Measurements from ENCODE around the gene WDR46. TPM values are rescaled to one million over a fixed set of nuclear protein-coding genes. Genes with fewer than 3 reads are reported as not detected.

Gene WDR46
- total RNA-seq, 2 donors from 2014 or later = 25.7 to 51.7 TPM

- H3K27me3 ChIP-seq = no peaks in the 10 kb centered on the region
- no peaks in the 10 kb centered on the region for H3K9me3 ChIP-seq
- no peak overlapping the region for H3K27ac ChIP-seq
- intact Hi-C loops (cut with DNase I) = no loop called here
- H3K36me3 ChIP-seq = no peaks in the 10 kb centered on the region
- no peak overlapping the region for H3K4me3 ChIP-seq
- no peak overlapping the region for H3K9ac ChIP-seq (ENCODE audit: low read depth in 2 of 2, low read length in 2 of 2)
- no peak for TF ChIP-seq CTCF (IDR thresholded peaks at IDR 0.05)
- no peaks in the 10 kb centered on the region for H3K4me1 ChIP-seq
- no peak for DNase-seq
These were observed 47.1 kb downstream of the WDR46 start for GRCh38 chr6:33241968-33242367.

- TF ChIP-seq CTCF (IDR thresholded peaks at IDR 0.05) = no peak
- H3K27me3 ChIP-seq = no peaks in the 10 kb centered on the region
- H3K4me1 ChIP-seq = no peaks in the 10 kb centered on the region
- no peaks in the 10 kb centered on the region for H3K9me3 ChIP-seq
- DNase-seq = no peak
- no peak overlapping the region for H3K27ac ChIP-seq
- no peaks in the 10 kb centered on the region for H3K36me3 ChIP-seq
- H3K9ac ChIP-seq (ENCODE audit: low read depth in 2 of 2, low read length in 2 of 2) = no peak overlapping the region
- no peak overlapping the region for H3K4me3 ChIP-seq
- intact Hi-C loops (cut with DNase I) = no loop called here
These were observed 51.3 kb downstream of the WDR46 start for GRCh38 chr6:33237741-33238140.

GRCh38 chr6:33236852-33237251 is 52.2 kb downstream of the WDR46 start:
- DNase-seq = no peak
- no peak overlapping the region for H3K9ac ChIP-seq (ENCODE audit: low read depth in 2 of 2, low read length in 2 of 2)
- H3K36me3 ChIP-seq = no peaks in the 10 kb centered on the region
- intact Hi-C loops (cut with DNase I) = no loop called here
- no peak for TF ChIP-seq CTCF (IDR thresholded peaks at IDR 0.05)
- no peak overlapping the region for H3K27ac ChIP-seq
- no peak overlapping the region for H3K4me3 ChIP-seq
- no peaks in the 10 kb centered on the region for H3K27me3 ChIP-seq
- H3K4me1 ChIP-seq = no peaks in the 10 kb centered on the region
- no peaks in the 10 kb centered on the region for H3K9me3 ChIP-seq

GRCh38 chr6:33236328-33236727 is 52.7 kb downstream of the WDR46 start:
- DNase-seq = no peak
- Histone ChIP-seq H3K36me3 (no peaks in the 10 kb centered on the region), H3K9ac (ENCODE audit: low read depth in 2 of 2, low read length in 2 of 2) (no peak overlapping the region), H3K27ac (no peak overlapping the region), H3K9me3 (no peaks in the 10 kb centered on the region), H3K4me3 (no peak overlapping the region), H3K27me3 (no peaks in the 10 kb centered on the region), H3K4me1 (no peaks in the 10 kb centered on the region)
- intact Hi-C loops (cut with DNase I) = no loop called here
- TF ChIP-seq CTCF (IDR thresholded peaks at IDR 0.05) = no peak

- no peak overlapping the region for H3K9ac ChIP-seq (ENCODE audit: low read depth in 2 of 2, low read length in 2 of 2)
- no peak overlapping the region for H3K27ac ChIP-seq
- TF ChIP-seq CTCF (IDR thresholded peaks at IDR 0.05) = no peak
- no peak overlapping the region for H3K4me3 ChIP-seq
- no peak for DNase-seq
- intact Hi-C loops (cut with DNase I) = no loop called here
- no peaks in the 10 kb centered on the region for H3K9me3 ChIP-seq
- H3K36me3 ChIP-seq = no peaks in the 10 kb centered on the region
- H3K27me3 ChIP-seq = no peaks in the 10 kb centered on the region
- no peaks in the 10 kb centered on the region for H3K4me1 ChIP-seq
These were observed 53.8 kb downstream of the WDR46 start for GRCh38 chr6:33235221-33235634.

Small RNAs within 50 kb of the gene (microRNA-seq; reads per million reads assigned to microRNA genes)
- gene MIR6834 (not detected), gene MIR6873 (not detected)

Other genes with a start within 250 kb of the WDR46 start
- 10 to 100 TPM; 18.7 to 58.7 TPM for gene HLA-DPA1, start 215.6 kb downstream of the WDR46 start, total RNA-seq
- gene HLA-DPB1, start 213.2 kb downstream of the WDR46 start, total RNA-seq = 10 to 100 TPM; 21.3 to 53.5 TPM
- under 1 TPM; 0.13 to 0.44 TPM for gene COL11A2, start 96.8 kb downstream of the WDR46 start, total RNA-seq
- 10 to 100 TPM; 33.4 to 36.3 TPM for gene RXRB, start 88.6 kb downstream of the WDR46 start, total RNA-seq
- gene SLC39A7, start 88.4 kb downstream of the WDR46 start, total RNA-seq = 100 to 1,000 TPM; 170 to 212 TPM
- gene HSD17B8, start 84.6 kb downstream of the WDR46 start, total RNA-seq = 10 to 100 TPM; 13.0 to 23.7 TPM
- 10 to 100 TPM; 24.8 to 30.9 TPM for gene RING1, start 80.7 kb downstream of the WDR46 start, total RNA-seq
- 10 to 100 TPM; 48.4 to 73.2 TPM for gene VPS52, start 17.4 kb downstream of the WDR46 start, total RNA-seq
- 1,000 to 10,000 TPM; 1,996 to 2,041 TPM for gene RPS18, start 17.2 kb downstream of the WDR46 start, total RNA-seq
- 10 to 100 TPM; 22.0 to 26.4 TPM for gene B3GALT4, start 12.1 kb downstream of the WDR46 start, total RNA-seq
- 10 to 100 TPM; 36.5 to 77.0 TPM for gene PFDN6, start 362 bp upstream of the WDR46 start, total RNA-seq
- 10 to 100 TPM; 29.9 to 34.7 TPM for gene RGL2, start 9.7 kb upstream of the WDR46 start, total RNA-seq
- 100 to 1,000 TPM; 204 to 235 TPM for gene TAPBP, start 24.8 kb upstream of the WDR46 start, total RNA-seq
- 10 to 100 TPM; 12.4 to 16.9 TPM for gene ZBTB22, start 28.5 kb upstream of the WDR46 start, total RNA-seq
- gene DAXX, start 33.7 kb upstream of the WDR46 start, total RNA-seq = 10 to 100 TPM; 38.7 to 46.7 TPM
- 10 to 100 TPM; 15.8 to 74.6 TPM for gene KIFC1, start 102.6 kb upstream of the WDR46 start, total RNA-seq
- gene PHF1, start 121.8 kb upstream of the WDR46 start, total RNA-seq = 10 to 100 TPM; 21.9 to 39.5 TPM
- gene CUTA, start 128.9 kb upstream of the WDR46 start, total RNA-seq = 100 to 1,000 TPM; 145 to 172 TPM
- 10 to 100 TPM in 1 of 2 donors, 1 to 10 TPM in 1; 5.3 to 10.4 TPM for gene SYNGAP1, start 130.8 kb upstream of the WDR46 start, total RNA-seq
- gene ZBTB9, start 165.3 kb upstream of the WDR46 start, total RNA-seq = 1 to 10 TPM; 4.8 to 8.1 TPM

All from colonic mucosa (tissue), 4 donors.